Ammon's horn (tissue), 1 donor: ENCODE data around the gene TOR1B.
A peak's percentile ranks its signal among the peaks of the same experiment; 100 is the strongest.
"Not testable (repeated sequence)": the region's sequence is repeated elsewhere in the genome, so short reads cannot be mapped to it uniquely, and the experiment has no call there.

Experiments
- DNase-seq: peaks from one replicate; pipeline ENCODE4 v3.0.0-alpha.2; 2016; ENCODE audit warnings: low spot score

TOR1B gene

GRCh38 chr9:129802833-129803675 lies at the start of gene TOR1B:
TSS of gene TOR1B (plus strand) at chr9:129803184. CDS start at chr9:129803213, 29 bp downstream.
- DNase-seq, result peak; percentile 97

DNA sequence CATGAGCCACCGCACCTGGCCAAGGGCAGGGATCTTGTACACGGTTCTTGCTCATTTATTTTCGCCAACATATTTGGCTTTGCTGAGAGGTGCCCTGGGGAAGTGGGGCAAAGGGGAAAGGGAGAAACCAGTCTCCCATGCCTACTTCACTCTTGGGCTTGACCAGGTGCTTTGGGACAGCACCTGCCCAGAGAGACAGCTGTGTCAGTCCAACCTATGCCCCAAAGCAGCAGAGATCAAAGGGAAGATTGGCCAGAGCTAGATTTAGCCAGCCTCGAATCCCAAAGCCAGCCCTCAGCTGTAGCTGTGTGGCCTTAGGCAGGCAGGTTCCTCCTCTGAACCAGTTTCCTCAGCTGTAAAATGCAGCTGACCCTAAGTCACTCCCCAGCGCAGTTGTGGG lies 47.8 kb upstream of the TOR1B start:
- DNase-seq, result no peak

GRCh38 chr9:129756191-129756590 lies 46.8 kb upstream of the TOR1B start:
- DNase-seq, result no peak

GRCh38 chr9:129757045-129757444 lies 45.9 kb upstream of the TOR1B start:
- DNase-seq, result no peak

GRCh38 chr9:129759319-129759718 lies 43.7 kb upstream of the TOR1B start:
- no peak for DNase-seq

DNA sequence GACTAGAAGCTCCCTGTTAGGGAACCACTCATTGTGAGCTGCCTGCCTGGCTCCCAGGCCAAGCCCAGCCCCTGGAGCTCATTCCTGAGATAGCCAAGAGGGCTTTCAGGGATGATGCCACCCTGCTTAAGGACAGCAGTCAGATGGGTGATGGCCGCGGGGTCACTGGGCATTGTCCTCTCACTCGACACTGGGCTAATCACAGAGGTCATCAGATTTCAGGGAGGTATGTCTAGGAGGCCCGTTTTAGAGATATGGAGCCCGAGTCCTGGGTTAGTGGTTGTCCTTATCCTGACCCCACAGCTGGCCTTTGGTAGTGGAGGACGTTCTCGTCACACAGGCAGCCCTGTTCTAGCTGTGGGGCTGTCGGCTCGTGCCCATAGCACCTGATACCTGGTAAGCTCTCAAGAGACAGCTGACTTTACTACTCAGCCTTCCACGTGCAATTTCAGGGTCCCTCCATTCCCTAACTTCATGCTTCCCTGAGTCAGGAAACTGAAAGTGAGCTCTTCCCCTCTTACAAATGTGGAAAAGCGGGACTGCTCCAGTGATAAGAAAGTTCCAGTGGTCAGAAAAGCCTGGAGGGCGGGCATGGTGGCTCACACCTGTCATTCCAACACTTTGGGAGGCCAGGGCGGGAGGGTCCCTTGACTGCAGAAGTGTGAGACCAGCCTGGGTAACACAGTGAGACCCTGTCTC lies 43.0 kb upstream of the TOR1B start:
- DNase-seq, result no peak

DNA sequence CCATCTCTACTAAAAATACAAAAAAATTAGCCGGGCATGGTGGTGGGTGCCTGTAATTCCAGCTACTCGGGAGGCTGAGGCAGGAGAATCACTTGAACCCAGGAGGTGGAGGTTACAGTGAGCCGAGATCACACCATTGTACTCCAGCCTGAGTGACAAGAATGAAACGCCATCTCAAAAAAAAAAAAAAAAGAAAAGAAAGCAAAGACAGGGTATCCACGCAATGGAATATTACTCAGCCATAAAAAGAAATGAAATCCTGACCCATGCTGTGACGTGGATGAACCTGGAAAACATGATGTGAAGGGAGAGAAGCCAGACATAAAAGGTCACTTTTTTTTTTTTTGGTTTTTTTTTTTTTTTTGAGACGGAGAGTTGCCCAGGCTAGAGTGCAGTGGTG lies 42.2 kb upstream of the TOR1B start:
- not testable (repeated sequence) for DNase-seq

- no peak for DNase-seq
These were observed 41.6 kb upstream of the TOR1B start for GRCh38 chr9:129761293-129761900.

- DNase-seq, result no peak
These were observed 41.0 kb upstream of the TOR1B start for GRCh38 chr9:129761901-129762369.

- DNase-seq, result not testable (repeated sequence)
These were observed 40.5 kb upstream of the TOR1B start for GRCh38 chr9:129762370-129762984.

- DNase-seq, result no peak
These were observed 39.7 kb upstream of the TOR1B start for GRCh38 chr9:129762985-129763926.

DNA sequence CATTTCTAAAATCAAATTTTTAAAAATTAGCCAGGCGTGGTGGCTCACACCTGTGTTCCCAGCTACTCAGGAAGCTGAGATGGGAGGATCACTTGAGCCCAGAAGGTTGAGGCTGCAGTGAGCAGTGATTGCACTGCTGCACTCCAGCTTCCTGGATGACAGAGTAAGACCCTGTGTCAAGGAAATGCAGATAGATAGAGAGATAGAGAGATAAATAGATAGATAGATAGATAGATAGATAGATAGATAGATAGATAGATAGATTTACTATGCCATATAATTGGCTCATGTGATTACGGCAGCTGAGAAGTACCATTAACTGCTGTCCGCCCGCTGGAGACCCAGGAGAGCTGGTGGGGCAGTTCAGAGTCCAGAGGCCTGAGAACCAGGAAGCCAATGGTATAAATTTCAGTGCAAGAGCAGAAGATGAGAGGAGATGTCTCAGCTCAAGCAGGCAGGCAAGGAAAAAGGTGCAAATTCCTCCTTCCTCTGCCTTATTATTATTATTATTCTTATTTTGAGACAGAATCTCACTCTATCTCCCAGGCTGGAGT lies 37.1 kb upstream of the TOR1B start:
- DNase-seq, result no peak

DNA sequence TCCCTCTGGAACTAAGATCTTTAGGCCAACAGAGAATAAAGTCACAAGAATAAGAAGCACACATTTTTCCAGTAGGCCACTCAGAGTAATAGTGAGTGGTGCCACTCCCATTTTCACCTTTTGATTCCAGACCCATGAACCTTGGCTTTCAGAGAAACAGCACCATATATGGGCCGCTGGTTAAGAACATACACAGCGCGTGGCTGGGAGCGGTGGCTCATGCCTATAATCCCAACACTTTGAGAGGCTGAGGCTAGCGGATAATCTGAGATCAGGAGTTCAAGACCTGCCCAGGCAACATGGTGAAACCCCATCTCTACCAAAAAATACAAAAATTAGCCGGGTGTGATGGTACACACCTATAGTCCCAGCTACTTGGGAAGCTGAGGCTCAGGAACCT lies 34.5 kb upstream of the TOR1B start:
- DNase-seq, result no peak

GRCh38 chr9:129769669-129770068 lies 33.3 kb upstream of the TOR1B start:
- DNase-seq, result no peak

DNA sequence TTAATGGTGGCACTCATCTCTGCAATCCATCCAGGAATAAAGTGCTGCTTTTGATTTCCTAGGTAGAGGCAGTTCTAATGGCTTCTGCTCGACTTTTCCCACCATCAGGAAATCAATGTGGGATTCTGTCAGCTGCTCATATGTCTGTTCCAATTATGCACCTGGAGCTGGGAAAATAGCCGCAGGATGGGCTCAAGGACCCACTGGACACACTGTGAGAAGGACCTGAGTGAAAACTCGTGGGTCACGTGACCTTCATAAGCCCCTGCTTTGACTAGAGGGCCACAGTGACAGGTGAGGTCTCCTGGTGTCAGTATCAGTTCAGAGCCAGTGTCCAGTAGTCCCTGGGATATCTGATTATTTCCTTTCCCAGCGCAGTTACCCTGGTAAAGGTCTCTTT lies 32.2 kb upstream of the TOR1B start:
- no peak for DNase-seq

- DNase-seq, result no peak
These were observed 29.5 kb upstream of the TOR1B start for GRCh38 chr9:129773262-129774048.

GRCh38 chr9:129774791-129775447 lies 28.1 kb upstream of the TOR1B start:
- no peak for DNase-seq

DNA sequence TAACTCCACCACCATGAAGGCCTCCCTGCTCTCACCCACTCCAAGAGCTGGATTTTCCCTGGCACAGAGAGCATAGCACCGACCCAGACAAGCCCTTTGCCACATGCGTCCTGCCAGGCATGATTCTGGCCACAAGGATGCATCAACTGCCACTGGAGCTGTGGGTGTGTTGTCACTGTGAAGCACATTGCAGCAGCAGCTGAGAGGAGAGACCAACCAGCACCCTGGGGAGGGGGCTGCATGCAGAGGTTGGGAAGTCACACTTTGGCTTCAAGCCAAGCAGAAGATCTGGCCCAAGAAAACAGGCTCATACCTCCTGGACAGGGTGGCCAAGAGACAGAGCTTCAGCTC lies 27.6 kb upstream of the TOR1B start:
- DNase-seq, result no peak

DNA sequence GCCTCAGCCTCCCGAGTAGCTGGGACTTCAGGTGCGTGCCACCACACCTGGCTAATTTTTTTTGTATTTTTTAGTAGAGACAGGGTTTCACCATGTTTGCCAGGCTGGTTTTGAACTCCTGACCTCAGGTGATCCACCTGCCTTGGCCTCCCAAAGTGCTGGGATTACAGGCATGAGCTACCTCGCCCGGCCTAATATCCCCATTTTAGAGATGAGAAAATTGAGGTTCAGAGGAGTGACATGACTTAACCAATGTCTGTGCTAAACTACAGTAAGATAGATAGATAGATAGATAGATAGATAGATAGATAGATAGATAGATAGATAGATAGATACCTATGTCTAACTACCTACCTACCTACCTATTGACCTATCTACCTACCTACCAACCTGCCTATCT lies 26.9 kb upstream of the TOR1B start:
- not testable (repeated sequence) for DNase-seq

DNA sequence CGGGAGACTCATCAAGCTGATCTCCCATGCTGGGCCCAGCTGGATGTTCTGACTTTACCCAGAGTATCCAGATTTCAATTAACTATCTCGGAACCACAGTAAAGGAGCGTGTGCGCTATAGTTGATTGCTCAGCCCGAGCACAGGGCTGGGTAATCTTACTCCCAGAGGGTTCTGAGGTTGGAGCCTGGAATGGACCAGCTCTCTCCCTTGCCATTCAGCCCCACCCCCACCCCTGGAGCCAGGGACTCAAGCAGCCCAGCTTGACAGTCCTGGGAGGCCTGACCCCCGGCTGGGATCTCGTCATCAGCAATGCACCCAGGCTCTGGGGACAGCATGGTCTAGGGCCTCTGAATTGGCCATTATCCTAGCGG lies 26.4 kb upstream of the TOR1B start:
- DNase-seq, result no peak
